DMS153 treated with DMSO at 0.1 percent for 48 hours (cell line): ENCODE data around the gene ZNF76.

Experiments used
- DNase-seq: peaks from one replicate; lab custom pipeline; 2025; ENCODE audit not compliant: unreplicated experiment; lab: John Stamatoyannopoulos, UW

Gene ZNF76

DNA sequence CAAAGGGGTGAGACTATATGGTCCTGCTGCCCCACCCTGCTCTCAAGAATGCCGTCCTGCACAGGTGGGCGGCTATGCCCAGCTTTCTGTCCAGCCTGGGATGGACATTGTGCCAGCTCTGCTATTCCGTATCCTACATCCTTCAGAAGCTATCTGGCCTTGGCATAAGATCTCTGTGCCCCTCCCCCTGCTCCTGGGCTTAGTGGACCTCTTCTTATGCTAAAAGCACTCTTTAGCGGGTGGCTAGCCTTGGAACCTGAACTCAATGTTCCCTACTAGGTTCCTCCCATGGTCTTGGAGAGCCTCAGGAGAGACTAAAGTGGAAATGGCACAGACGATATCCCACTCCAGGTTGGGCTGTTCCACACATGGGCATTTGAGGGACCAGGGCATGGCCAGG lies 23.3 kb upstream of the ZNF76 start:
- no peak for DNase-seq

DNA sequence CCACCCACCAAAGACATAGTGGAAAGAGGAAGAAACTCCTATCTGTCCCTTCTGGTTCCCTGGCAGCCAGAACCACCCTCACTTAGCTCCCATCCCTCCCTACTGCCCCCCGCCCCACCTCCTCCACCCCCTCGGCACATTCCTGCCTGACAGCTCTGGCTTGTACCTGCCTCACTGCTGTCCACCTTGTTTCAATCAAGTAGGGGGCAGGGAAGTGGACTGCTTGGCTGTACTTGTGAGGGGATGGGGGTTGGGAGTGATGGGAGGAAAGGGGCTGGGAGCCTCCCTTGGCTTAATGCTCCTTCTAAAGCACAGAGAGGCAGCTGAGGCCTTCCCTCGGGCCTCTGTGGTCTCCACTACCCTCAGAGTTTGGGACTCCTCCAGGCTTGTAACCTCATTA lies 22.1 kb upstream of the ZNF76 start:
- no peak for DNase-seq

DNA sequence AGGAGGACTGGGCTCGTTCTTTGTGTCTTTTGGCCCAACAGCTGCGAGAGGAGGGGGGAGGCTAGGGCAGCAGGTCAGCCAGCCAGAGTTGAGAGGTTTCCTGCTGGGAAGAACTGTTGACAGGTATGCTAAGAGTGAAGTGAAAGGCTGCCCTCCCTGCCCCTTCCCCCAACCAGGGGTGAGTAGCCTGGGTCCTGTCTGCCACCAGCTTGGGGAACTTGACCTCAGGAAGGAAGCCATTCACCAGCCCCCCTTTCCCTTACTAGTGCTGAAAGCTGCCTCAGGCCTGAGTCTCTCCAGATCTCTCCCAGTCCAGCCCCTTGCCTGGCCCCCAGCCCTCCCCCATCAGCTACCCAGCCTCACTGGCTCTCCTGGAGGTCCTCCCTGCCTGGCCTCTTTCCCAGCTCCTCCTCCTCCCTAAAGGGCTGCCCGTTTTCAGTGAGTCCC lies 20.7 kb upstream of the ZNF76 start:
- DNase-seq, result no peak

GRCh38 chr6:35239581-35239980 lies 20.0 kb upstream of the ZNF76 start:
- no peak for DNase-seq

DNA sequence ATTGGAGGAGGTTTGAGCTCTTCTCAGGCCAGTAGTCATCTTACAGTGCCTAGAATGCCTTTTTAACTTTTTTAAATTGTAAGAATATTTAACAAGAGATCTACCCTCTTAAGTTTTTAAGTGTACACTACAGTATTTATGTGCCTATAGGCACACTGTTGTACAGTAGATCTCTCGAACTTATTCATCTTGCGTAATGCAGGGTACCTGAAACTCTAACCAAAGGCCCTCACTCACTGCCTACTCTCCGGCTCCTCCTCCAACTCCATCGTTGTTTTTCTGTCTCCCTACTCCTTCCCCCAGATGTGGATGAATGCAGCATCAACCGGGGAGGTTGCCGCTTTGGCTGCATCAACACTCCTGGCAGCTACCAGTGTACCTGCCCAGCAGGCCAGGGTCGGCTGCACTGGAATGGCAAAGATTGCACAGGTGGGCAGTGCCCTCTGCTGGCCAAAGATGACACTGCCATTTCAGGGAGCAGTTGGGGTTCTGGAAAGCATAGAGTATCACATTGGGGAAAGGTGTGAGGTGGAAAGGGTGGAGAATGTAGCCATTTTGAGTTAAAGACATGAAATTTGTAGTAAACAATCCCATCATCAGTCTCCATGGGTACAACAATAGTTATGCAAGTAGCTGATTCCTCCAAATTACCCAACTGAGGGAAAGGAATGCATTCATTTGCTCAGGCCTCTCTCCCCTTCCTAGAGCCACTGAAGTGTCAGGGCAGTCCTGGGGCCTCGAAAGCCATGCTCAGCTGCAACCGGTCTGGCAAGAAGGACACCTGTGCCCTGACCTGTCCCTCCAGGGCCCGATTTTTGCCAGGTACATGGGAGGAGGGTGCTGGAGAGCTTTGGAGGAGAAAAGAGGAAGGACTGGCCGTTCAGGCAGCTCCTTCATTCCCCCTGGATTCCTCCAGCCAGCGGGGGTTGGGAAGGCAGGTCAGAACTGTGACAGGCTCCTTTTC lies 18.4 kb upstream of the ZNF76 start:
- peak; percentile 40 for DNase-seq

- DNase-seq, result no peak
Observed at GRCh38 chr6:35242486-35242885, 17.0 kb upstream of the ZNF76 start.

DNA sequence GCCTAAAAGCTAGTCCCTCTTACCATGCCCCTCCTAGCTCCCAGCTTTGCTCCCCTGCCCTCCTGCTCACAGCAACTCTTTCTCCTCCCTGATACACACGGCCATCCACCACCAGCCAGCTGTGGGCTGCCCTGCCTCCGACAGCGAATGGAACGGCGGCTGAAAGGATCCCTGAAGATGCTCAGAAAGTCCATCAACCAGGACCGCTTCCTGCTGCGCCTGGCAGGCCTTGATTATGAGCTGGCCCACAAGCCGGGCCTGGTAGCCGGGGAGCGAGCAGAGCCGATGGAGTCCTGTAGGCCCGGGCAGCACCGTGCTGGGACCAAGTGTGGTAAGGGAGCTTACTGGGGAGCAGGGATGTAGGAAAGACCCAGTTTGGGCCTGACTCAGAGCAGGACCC lies 16.6 kb upstream of the ZNF76 start:
- DNase-seq, result no peak

DNA sequence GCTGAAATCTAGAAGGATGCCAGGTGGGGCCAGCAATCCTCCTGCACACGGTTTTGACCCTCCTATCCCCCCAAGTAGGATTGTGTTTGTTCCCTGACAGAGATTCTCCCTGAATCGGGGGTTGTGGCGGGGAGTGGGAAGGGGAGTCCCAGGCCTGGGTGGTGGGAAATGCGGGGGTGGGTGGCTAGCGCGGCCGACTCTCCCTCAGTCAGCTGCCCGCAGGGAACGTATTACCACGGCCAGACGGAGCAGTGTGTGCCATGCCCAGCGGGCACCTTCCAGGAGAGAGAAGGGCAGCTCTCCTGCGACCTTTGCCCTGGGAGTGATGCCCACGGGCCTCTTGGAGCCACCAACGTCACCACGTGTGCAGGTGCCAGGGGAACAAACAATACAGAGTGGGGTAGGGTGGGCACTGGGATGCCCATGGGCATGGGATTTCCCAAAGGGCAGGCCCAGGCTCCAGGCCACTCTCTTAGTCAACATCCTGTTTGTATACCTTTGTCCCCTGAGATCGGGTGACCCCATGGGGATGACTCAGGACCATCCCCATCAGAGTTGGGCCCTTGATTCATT lies 16.1 kb upstream of the ZNF76 start:
- no peak for DNase-seq

DNA sequence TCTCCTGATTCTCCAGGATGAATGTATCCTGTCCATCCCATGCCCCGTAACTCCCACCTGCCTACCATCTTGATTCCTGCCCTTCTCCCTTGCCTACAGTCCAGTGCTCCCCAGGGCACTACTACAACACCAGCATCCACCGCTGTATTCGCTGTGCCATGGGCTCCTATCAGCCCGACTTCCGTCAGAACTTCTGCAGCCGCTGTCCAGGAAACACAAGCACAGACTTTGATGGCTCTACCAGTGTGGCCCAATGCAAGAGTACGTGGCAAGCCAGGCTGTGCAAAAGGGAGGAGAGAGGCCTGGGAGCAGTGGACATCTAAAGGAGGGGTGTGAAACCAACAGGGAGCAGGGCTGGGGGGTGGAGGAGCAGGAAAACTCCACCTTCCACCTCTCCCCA lies 15.0 kb upstream of the ZNF76 start:
- DNase-seq, result no peak

- DNase-seq, result no peak
Observed at GRCh38 chr6:35247642-35248231, 11.8 kb upstream of the ZNF76 start.

- no peak for DNase-seq
Observed at GRCh38 chr6:35248300-35248699, 11.2 kb upstream of the ZNF76 start.

GRCh38 chr6:35248965-35249364 lies 10.6 kb upstream of the ZNF76 start:
- no peak for DNase-seq

GRCh38 chr6:35251949-35252348 lies 7.6 kb upstream of the ZNF76 start:
- DNase-seq, result no peak

DNA sequence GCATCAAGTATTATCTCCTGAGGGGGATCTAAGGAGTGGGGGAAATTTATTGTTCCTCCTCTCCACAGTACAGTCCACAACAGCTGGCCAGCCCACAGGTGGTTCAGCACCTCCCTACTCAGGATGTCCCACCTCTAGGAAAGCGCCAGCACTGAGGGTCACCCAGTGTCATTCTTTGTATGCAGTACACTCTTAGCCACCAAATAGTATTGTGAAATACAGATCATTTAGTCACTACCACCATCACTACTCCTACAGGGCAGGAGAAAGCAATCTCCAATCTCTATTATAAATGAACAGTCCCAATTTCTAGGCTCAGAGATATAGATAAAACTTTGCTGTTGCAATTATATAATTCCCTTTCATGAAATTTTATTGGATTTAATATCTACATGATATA lies 6.3 kb upstream of the ZNF76 start:
- no peak for DNase-seq

DNA sequence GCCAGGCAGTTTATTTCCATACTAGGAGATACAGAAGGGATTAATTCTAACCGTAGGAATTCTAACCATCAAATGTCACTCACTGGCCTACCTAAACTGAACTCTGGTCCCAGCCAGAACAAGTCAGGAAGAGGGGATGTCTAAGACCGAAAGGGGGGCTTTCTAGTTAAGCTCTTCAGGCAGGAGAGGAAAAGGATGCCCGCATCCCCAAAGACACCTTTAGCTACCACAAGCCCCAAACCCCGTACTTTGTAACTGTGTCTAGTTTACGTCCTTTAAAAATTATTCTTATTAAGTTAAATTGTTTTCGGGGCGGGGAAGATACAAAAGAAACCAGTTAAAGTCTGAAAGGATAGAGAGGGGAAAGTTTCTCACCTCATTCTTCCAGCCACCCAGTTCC lies 1.2 kb upstream of the ZNF76 start:
- no peak for DNase-seq

DNA sequence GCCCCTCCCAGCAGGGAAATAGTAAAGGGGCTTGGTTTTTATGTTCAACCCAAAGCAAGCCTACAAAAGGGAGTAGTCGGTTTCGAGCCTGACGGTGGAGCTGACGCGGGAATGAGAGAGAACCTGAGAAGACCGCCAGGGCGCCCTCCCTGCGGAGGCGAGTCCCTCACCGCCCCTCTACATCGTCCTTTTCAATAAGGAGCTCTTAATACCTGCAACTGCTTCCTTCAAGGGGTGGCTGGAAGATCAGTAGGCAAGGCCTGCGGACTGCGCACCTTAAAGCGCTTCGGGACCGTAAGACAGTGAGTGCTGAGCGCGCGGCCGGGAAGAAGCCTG lies 709 bp upstream of the ZNF76 start:
- DNase-seq, result no peak

DNA sequence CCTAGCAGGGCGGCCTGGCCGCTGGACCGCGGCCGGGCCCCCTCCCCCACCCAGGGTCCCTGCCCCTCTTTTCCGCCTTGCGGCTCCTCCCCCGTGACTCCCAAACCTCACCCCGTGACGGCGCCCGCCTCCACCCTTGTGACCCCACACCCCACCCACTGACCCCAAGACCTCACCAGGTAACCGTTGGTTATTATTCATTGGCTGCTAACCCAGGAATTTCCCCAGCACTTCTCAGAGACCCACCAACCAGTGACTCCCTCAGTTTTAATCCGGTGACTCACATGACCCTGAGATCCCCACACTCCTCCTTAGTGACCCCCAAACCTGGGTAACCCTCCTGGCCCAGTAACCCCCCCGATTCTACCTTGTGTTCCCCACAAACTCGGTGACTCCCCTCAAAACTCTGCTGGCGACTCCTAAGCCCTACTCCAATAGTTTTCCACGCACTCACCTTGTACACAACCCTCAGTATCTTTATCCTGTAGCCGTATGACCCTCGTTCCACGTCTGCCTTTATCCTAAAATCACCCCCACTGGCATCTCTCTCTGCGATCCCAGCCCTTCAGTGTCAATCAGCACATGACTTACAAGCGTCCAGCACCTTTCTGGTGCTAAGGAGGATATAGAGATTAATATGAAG lies 534 bp downstream of the ZNF76 start:
- no peak for DNase-seq

GRCh38 chr6:35260591-35261570 lies 1.3 kb downstream of the ZNF76 start:
- DNase-seq, result no peak

DNA sequence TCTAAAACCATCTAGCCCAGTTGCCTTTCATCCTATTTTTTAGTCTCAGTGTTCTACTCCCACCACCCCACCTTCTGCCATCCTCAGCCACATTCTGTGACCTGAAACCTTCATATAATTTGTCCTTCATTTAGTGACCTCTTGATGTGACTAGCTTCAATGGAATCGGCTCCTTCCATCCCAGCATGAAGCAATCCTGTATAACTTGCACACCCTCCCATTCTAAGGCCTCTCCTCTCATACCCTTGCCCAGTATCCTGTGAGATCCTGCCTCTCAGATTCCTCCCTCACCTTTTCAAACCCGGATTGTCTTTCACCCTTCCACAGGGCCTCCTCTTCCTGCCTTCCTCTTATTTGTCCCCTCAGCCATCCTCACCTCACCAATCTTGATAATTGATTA lies 3.1 kb downstream of the ZNF76 start:
- DNase-seq, result no peak

- DNase-seq, result no peak
Observed at GRCh38 chr6:35264550-35265274, 5.2 kb downstream of the ZNF76 start.
